Right lobe of liver (tissue), 6 donors: ENCODE measurements around the gene CD3G. TPM values are rescaled to one million over a fixed set of nuclear protein-coding genes. Genes with fewer than 3 reads are reported as not detected.

Experiments
- ATAC-seq, 4 donors: fragments of 200-7000 bp; cut with Tn5 transposase; one replicate each; pipeline ENCODE4 v1.9.1; 2020; ENCODE audit warnings: mild to moderate bottlenecking in 4 of 4, moderate library complexity in 4 of 4
- DNase-seq, 3 donors: peaks; one replicate each; pipeline ENCODE4 v3.0.0-alpha.2; 2020
- H3K27ac ChIP-seq, 3 donors: fragments of 200-600 bp; one replicate each; pipeline ENCODE4 v1.8.0; 2022
- H3K27me3 ChIP-seq, 2 donors: fragments of 200-600 bp; one replicate each; pipeline ENCODE4 v1.8.0; 2022
- H3K36me3 ChIP-seq, 4 donors: fragments of 200-600 bp; sonication (generic) in 1 of 4; one replicate each; pipeline versions ENCODE4 v1.5.1 to v1.8.0; 2017 to 2022; ENCODE audit warnings: control low read depth in 1 of 4
- H3K4me1 ChIP-seq, 4 donors: fragments of 200-600 bp; sonication (generic) in 1 of 4; one replicate each; pipeline versions ENCODE4 v1.5.1 to v1.8.0; 2017 to 2022; ENCODE audit warnings: control low read depth in 1 of 4
- H3K4me3 ChIP-seq, 3 donors: fragments of 200-600 bp; one replicate each; pipeline ENCODE4 v1.8.0; 2022
- H3K9me3 ChIP-seq, 4 donors: fragments of 200-600 bp; sonication (generic) in 1 of 4; one replicate each; pipeline versions ENCODE4 v1.5.1 to v1.8.0; 2017 to 2022; ENCODE audit warnings: control low read depth in 1 of 4
- POLR2A ChIP-seq: fragments of 450-650 bp; IDR thresholded peaks from one replicate; pipeline ENCODE4 v1.6.1; 2017; ENCODE audit warnings: antibody characterized with exemption, mild to moderate bottlenecking
- WGBS: methylation state at CpG from one replicate; pipeline ENCODE4 v1.1.6; 2018; ENCODE audit warnings: low coverage, low lambda C conversion rate; ENCODE audit not compliant: insufficient coverage; ENCODE audit errors: missing lambda C conversion rate; 5-methylcytosine and 5-hydroxymethylcytosine counted together
- intact Hi-C, 2 donors: fragments of 100-400 bp; cut with DNase I; formaldehyde crosslinking; loops; one replicate each; pipeline versions ENCODE4 v1.11.2 to v1.14.1; 2022
- total RNA-seq, 6 experiments: library from RNA; depleted of rRNA in 2 of 6; stranded (reverse); fragments of >200 nt in 2 of 6; fragmentation: NEBNext Ultra II Directional in 3 of 6; extraction: Animal tissue kit (Norgen Biotek cat#: 25700) in 3 of 6; gene quantifications; one replicate each; pipeline versions ENCODE4 v1.1.0 to v1.2.4, GENCODE V29; 2016 to 2023
- TF ChIP-seq, protein P1 (sequence below), 4 donors: fragments of 200-600 bp in 3 of 4; fragments of 450-650 bp in 1 of 4; IDR thresholded peaks; one replicate each; pipeline versions ENCODE4 v1.5.1 to v1.8.0; 2016 to 2022; ENCODE audit warnings: antibody characterized with exemption in 4 of 4, mild to moderate bottlenecking in 2 of 4
- donor health status: DM: no; HTN: yes; CAD: no.
- donor health status: DM: no; HTN: no; CAD: no.
- donor health status: DM: no; HTN: no; CAD: no.
- donor health status: DM: no; HTN: yes; CAD: no.
- donor health status: DM: no; HTN: yes; CAD: no.

CD3G gene
- total RNA-seq, 6 experiments from 2014 or later, result 0.27 to 1.7 (median 0.36) TPM

DNA sequence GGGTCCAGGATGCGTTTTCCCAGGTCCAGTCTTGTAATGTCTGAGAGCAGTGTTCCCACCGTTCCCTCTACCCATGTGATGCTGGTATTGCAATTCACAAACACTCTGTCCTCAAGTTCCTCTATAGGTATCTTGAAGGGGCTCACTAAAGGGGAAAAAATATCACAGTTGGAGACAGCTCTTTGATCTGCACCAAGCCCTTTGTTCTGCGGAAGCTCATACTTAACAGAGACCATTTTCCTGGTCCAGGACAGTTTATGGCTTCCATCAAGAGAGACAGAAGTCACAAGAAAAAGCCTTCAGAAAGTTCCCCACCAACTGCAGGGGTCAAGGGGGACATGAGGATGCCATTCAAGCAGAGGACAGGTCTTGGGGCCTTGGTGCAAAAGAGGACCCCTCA is 3.7 kb upstream of the CD3G start:
- Histone ChIP-seq H3K36me3 (no peaks in the 10 kb centered on the region), H3K27me3 (no peaks in the 10 kb centered on the region), H3K9me3 (no peaks in the 10 kb centered on the region), H3K4me1 (no peaks in the 10 kb centered on the region), H3K27ac (no peak overlapping the region), H3K4me3 (no peak overlapping the region)
- DNase-seq, result no peak
- no peak for ATAC-seq
- TF ChIP-seq, protein P1, sequence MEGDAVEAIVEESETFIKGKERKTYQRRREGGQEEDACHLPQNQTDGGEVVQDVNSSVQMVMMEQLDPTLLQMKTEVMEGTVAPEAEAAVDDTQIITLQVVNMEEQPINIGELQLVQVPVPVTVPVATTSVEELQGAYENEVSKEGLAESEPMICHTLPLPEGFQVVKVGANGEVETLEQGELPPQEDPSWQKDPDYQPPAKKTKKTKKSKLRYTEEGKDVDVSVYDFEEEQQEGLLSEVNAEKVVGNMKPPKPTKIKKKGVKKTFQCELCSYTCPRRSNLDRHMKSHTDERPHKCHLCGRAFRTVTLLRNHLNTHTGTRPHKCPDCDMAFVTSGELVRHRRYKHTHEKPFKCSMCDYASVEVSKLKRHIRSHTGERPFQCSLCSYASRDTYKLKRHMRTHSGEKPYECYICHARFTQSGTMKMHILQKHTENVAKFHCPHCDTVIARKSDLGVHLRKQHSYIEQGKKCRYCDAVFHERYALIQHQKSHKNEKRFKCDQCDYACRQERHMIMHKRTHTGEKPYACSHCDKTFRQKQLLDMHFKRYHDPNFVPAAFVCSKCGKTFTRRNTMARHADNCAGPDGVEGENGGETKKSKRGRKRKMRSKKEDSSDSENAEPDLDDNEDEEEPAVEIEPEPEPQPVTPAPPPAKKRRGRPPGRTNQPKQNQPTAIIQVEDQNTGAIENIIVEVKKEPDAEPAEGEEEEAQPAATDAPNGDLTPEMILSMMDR (IDR thresholded peaks at IDR 0.05), result no peak
- TF ChIP-seq POLR2A, result no peak
- intact Hi-C loops, result no loop called here
- WGBS, result 84% methylated on average over 3 of the region's 3 CpGs

DNA sequence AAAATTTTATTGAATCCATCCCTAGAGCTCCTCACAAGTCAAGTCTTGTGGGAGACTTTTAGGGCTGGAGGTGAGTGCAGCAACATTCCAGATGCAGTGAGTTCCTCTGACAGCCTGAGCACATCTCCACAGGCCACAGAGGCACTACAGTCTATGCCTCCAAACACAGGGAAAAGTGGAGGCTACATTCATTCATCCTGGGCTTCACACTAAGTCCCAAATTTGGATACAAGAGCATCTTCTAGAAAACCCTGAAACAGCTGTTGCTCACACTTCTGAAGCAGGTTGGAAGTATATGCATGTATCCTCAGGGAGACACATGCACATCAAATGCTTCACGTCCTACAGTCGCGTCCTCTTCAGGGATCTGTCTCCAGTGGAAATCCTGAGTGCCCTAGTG is 2.9 kb upstream of the CD3G start:
- ATAC-seq (no peak), DNase-seq (no peak)
- intact Hi-C loops, result no loop called here
- H3K27ac ChIP-seq, result no peak overlapping the region
- no peaks in the 10 kb centered on the region for H3K27me3 ChIP-seq
- H3K4me3 ChIP-seq, result no peak overlapping the region
- TF ChIP-seq, protein P1 (IDR thresholded peaks at IDR 0.05), result no peak
- TF ChIP-seq POLR2A, result no peak
- WGBS, result 83% methylated on average over 3 of the region's 3 CpGs
- H3K4me1 ChIP-seq, result no peaks in the 10 kb centered on the region
- H3K9me3 ChIP-seq, result no peaks in the 10 kb centered on the region
- H3K36me3 ChIP-seq, result no peaks in the 10 kb centered on the region

DNA sequence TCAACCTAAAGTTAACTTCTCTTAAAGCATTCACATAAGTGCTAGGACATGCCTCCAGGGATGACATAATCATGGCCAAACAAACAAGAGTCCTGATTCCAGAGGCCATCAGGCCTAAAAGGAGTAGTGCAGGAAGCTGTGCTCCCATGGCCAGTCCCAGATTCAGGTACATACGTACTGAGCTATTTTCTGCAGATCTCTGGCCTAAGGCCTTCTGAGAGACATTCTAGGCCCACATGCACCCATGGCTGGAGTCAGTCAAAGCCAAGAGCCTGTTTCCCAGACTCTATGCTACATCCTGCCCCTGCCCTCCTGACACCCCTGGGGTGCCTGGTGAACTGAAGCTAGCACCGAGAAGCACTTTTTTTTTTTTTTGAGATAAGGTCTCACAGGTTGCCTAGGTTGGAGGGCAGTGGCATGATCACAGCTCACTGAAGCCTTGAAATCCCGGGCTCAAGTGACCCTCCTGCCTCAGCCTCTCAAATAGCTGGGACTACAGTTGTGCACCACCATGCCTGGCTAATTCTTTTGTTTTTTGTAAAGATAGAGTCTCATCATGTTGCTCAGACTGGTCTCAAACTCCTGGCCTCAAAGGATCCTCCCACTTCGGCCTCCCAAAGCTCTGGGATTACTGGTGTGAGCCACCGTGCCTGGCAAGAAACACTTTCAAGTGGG is 2.2 kb upstream of the CD3G start:
- 80% methylated on average over 2 of the region's 5 CpGs for WGBS
- Histone ChIP-seq H3K4me1 (no peaks in the 10 kb centered on the region), H3K27me3 (no peaks in the 10 kb centered on the region), H3K27ac (no peak overlapping the region), H3K9me3 (no peaks in the 10 kb centered on the region), H3K4me3 (no peak overlapping the region), H3K36me3 (no peaks in the 10 kb centered on the region)
- DNase-seq (no peak), ATAC-seq (peak in 3 of 4 donors; percentile 52 to 81 (median 79))
- intact Hi-C loops, result no loop called here
- TF ChIP-seq POLR2A, result no peak
- TF ChIP-seq, protein P1 (IDR thresholded peaks at IDR 0.05), result no peak

DNA sequence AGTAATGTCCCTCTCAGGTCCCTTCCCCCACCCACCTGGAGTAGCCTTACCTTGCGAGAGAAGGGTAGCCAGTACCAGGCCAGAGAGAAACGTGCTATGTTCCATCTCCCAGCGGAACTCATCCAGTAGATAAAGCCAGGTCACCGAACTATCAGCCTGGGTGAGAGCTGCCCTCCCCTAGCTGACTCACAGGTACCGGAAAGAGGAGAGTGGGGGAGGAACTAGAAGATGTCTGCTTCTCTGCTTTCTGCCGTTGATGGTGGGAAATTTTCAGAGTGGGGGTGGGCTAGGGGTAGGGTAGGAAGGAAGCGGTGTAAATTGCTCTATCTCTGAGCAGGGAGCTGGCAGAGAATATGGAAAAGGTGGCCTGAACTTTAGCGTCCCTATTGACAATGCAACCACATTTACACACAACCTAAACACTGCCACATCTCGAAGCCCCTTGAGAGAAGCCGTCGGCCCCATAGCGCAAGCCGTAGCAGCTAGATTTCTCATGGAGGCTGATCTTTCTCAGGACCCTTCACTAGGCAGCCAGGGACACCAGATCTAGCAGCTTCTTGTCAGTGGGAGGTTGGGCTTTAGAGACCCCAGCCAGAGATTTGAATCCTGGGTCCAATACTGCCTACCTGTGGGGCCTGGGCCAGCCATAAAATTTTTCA is 1.5 kb upstream of the CD3G start, which contains the start of gene CD3D:
Gene CD3D (minus strand): TSS at position 203 of the 659 bp plus-strand sequence. CDS start 98 bp downstream, at position 105.
- H3K36me3 ChIP-seq, result no peaks in the 10 kb centered on the region
- no peaks in the 10 kb centered on the region for H3K27me3 ChIP-seq
- H3K4me3 ChIP-seq, result no peak within 1 kb of the TSS
- peak in 1 of 4 donors; percentile 56 for ATAC-seq
- DNase-seq, result no peak
- TF ChIP-seq, protein P1 (IDR thresholded peaks at IDR 0.05), result no peak
- no peak for TF ChIP-seq POLR2A
- H3K4me1 ChIP-seq, result no peaks in the 10 kb centered on the region
- intact Hi-C loops, result no loop called here
- H3K9me3 ChIP-seq, result no peaks in the 10 kb centered on the region
- H3K27ac ChIP-seq, result no peak within 1 kb of the TSS
- 60% methylated on average over 3 of the region's 13 CpGs for WGBS
